Hepatic stellate cell (primary cell): ENCODE data around the gene SH2D3A.
"Not testable (repeated sequence)": the region's sequence is repeated elsewhere in the genome, so short reads cannot be mapped to it uniquely, and the experiment has no call there.

Experiments used
- DNase-seq: peaks from one replicate; pipeline ENCODE4 v3.0.0; 2011; ENCODE audit warnings: low spot score

SH2D3A gene

DNA sequence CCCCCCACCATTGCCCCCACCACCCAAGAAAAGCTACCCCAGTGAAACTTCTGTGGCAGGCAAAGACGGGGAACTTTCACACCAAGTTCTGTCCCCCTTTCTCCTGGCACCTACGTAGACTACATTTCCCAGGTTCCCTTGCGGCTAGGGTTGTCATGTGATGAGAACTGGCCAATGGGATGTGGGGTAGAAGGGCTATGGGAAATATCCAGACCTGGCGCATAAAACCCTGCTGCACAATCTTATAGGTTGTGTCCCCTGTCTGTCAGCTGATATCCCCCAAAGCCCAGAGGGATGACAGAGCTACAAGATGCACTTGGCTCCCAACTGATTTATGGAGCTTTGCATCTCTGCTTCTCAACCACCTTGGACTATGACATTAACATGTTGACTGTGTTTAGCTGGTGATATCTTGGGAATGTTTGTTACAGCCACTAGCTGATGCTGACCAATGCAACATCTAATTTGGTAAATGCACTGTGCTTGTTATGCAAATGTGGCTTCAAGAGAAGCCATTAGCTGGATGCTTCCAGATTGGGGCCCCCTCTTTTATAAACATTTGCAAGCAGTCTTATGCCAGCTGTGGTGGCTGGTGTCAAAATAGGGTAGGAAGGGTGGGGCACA is 6.1 kb downstream of the SH2D3A start:
- DNase-seq = no peak

DNA sequence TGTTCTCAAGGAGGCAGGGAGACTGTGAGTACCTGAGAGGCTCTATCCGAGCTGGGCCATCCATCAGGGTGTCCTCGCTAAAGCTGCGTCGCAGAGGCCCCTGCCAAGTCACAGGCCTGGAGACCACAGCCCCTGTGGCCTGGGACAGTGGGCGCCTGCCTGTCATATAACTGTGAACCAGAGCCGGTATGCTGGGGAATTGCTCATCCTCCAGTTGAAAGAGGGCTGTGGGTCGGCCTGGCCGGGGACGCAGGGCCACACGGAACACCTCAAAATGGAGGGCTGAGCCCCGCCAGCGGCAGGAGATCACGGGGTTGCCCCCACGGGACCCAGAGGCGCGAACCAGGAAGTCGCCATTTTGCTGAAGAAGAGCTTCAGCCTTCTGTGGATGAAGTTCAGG is 6.6 kb downstream of the SH2D3A start:
- DNase-seq = no peak

- DNase-seq = no peak
Observed at GRCh38 chr19:6754653-6755463, 12.4 kb downstream of the SH2D3A start.

DNA sequence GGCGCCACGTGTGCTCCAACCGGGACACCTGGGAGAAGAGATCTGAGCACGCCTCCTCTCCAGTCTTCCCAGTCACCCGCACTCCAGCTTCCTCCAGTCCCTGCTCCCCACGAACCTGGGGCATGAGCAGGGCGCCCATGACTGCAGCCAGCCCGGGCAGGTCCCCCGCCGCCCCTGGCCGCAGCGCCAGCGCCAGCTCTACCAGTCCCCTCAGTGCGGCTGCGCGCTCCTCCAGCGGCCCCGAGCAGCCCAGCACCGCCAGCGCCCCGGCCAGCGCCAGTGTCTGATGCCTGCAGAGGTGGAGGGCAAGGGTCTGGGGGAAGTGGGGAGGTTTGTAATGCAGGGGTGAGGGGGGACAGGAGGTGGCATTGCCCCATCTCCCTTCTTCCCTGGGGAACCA is 13.1 kb downstream of the SH2D3A start:
- DNase-seq = no peak

DNA sequence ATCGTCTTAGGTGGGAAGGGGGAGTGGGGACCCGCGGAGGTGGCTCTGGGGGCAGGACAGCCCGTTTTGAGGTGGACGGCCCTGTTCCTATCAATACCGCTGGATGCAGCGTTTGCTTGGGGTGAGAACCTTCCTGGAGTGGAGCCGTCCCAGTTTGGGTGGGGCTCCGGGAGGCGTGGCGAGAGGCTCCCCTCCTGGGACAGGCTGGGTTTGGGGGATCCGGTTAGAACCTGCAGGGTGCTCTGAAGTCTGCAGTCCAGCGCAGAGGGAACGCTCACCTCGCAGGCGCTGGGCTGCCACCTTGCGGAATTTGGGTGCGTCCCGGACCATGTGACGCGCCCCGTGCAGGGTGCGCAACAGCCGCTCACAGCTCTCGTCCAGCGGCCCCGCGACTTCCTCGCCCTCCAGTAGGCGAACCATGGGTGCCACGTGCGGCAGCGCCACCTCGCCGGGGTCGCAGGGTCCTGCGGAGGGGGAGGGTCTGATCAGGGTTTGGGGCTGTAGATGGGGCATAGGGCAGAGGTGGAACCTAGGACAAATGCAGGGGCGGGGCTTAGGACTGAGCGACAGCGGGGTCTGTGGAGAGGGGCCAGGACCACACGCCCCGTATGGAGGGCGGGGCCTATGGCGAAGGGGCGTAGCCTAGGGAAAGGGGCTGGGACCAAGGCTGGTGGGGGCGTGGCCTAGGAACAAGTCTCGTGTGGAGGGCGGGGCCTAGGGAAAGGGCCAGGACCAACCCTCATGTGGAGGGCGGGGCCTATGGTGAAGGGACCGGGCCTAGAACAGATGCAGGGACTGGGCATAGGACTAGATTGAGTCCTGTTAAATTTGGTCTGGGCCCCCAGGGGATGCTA is 13.8 kb downstream of the SH2D3A start:
- DNase-seq = peak; percentile 74

GRCh38 chr19:6752256-6753177 is 14.7 kb downstream of the SH2D3A start:
- no peak for DNase-seq

- DNase-seq = no peak
Observed at GRCh38 chr19:6751189-6751588, 16.0 kb downstream of the SH2D3A start.

DNA sequence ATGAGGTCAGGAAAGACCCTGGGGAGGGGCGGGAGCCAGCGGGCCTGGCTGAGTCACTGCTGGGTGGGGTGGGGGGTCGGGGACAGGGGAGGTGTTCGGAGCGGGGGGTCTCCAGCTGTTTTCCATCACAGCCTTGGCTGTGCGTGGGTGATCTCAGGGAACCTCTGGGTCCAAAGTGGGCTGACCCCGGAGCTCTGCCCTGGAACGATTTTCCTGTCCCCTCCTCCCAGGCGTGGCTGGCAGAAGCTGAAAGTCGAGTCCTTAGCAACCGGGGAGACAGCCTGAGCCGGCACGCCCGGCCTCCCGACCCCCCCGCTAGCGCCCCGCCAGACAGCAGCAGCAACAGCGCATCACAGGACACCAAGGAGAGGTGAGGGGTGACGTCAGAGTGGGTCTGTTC is 17.2 kb downstream of the SH2D3A start:
- no peak for DNase-seq

- not testable (repeated sequence) for DNase-seq
Observed at GRCh38 chr19:6748543-6748942, 18.7 kb downstream of the SH2D3A start.

DNA sequence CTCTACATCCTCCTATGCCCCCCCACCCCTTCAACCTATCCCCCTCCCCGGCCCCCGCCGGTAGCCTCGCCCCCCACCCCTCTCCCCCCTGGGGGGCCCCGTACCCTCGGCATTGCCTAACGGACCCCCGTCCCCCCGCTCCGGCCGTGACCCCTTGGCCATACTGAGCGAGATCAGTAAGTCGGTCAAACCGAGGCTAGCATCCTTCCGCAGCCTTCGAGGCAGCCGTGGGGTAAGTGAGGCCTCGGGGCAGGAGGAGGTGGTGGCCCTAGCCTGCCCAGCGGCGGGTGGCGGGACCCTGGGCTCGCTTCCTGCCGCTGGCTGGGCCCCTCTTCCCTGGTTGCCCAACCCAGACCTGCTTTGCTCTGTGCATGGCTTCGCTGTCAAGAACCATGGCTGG is 21.3 kb downstream of the SH2D3A start:
- no peak for DNase-seq

- peak; percentile 97 for DNase-seq
Observed at GRCh38 chr19:6744381-6745301, 22.6 kb downstream of the SH2D3A start.

- no peak for DNase-seq
Observed at GRCh38 chr19:6743714-6744380, 23.4 kb downstream of the SH2D3A start.

DNA sequence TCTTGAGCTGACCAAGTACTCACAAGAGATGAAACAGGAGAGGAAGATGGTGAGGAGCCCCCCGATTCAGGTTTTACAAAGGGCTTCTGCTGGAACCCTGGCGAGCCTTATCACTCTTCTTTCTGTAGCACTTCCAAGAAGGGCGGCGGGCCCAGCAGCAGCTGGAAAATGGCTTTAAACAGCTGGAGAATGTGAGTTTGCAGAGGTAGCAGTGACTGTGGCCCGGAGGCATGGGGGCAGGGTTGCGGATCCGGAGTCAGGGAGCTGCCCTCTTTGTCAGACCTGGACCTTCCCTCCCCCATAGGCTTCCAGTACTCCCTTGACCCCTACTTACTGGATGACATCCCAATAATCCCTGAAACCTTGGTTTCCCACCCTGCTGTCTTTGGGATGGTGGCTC is 24.2 kb downstream of the SH2D3A start:
- DNase-seq = no peak

- DNase-seq = peak; percentile 55
Observed at GRCh38 chr19:6740589-6741343, 26.5 kb downstream of the SH2D3A start.

GRCh38 chr19:6739883-6740588 is 27.2 kb downstream of the SH2D3A start:
- DNase-seq = peak; percentile 70

DNA sequence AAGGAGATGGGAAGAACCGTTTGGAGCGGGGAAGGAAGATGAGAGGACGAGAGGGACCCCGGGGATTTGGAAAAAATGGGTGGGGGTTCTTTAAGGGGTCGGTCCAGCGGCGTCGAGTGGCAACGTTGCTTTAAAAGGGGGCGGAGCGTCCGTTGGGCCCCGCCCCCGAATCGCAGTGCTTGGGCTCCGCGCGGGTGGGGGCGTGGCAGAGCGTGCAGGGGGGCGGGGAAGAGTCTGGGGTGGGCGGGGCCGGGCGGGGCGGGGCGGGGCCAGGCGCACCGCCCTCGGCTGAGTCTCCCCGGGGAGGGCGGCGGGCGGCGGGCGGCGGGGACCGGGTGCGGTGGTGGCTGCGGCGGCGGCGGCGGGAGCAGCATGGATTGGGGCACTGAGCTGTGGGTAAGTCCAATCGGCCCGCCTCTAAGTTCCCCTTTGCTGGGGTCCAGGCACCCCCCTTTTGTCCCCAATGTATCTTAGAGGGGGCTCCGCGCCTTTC is 27.8 kb downstream of the SH2D3A start, which contains the start of gene TRIP10:
Gene TRIP10, plus strand, starts transcription at position 291 of the 493 bp plus-strand sequence. Its CDS starts 82 bp downstream, at position 373.
- DNase-seq = peak; percentile 90

- DNase-seq = no peak
Observed at GRCh38 chr19:6738787-6739389, 28.3 kb downstream of the SH2D3A start.
